Putamen (tissue), 1 donor: Measurements from ENCODE around the gene ELP4.

ENCODE experiments used
- DNase-seq: peaks from one replicate; pipeline ENCODE4 v3.0.0-alpha.2; 2016; ENCODE audit warnings: low spot score

Gene ELP4

GRCh38 chr11:31824332-31824878 lies 314.8 kb downstream of the ELP4 start:
- DNase-seq, result no peak

GRCh38 chr11:31824879-31825837 lies 315.6 kb downstream of the ELP4 start:
- no peak for DNase-seq

GRCh38 chr11:31825838-31826484 lies 316.4 kb downstream of the ELP4 start:
- DNase-seq, result no peak

- DNase-seq, result no peak
Measured at GRCh38 chr11:31826536-31827438, 317.2 kb downstream of the ELP4 start.

GRCh38 chr11:31827455-31828206 lies 318.1 kb downstream of the ELP4 start:
- no peak for DNase-seq

- no peak for DNase-seq
Measured at GRCh38 chr11:31828217-31828616, 318.6 kb downstream of the ELP4 start.

- DNase-seq, result no peak
Measured at GRCh38 chr11:31830406-31830805, 320.8 kb downstream of the ELP4 start.

GRCh38 chr11:31834237-31834636 lies 324.7 kb downstream of the ELP4 start:
- DNase-seq, result no peak
